Measurements from ENCODE around the gene GSC2.

GSC2 gene

DNA sequence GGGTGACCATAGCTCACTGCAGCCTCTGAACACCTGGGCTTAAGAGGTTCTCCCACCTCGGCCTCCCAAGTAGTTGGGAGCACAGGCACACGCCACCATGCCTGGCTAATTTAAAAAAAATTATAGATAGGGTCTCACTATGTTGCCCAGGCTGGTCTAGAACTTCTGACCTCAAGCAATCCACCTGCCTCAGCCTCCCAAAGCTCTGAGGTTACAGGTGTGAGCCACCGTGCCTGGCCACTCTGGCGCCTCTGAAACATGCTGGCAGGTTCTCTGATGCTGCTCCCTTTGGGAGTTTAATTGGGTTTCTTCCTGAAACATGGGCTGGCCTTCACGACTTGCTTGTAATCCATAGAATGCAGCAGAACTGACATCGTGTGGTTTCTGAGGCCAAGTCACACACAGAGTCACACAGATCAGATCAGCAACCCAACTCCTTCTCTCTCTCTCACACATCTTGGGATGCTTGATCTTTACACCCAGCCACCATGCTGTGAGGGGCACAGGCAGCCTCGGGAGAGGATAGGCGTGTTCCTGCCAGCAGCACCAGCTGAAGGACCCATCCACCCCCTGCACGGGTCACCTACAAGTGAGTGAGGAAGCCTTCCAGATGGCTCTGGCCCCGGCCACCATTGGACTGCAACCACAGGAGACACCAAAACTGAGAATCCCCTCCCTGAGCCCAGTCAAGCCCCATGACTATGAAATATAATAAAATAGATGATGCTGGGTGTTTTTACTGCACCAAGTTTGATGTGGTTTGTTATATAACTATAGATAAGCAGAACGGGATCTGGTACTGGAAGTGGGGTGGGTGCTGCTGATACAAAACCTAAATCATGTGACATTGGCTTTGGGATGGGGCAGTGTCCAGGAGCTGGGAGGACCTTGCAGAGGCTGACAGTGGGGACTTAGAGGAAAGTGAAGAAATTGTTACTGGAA lies 3.1 kb upstream of the GSC2 start:
- ATAC-seq (no peak), DNase-seq (no peak)

DNA sequence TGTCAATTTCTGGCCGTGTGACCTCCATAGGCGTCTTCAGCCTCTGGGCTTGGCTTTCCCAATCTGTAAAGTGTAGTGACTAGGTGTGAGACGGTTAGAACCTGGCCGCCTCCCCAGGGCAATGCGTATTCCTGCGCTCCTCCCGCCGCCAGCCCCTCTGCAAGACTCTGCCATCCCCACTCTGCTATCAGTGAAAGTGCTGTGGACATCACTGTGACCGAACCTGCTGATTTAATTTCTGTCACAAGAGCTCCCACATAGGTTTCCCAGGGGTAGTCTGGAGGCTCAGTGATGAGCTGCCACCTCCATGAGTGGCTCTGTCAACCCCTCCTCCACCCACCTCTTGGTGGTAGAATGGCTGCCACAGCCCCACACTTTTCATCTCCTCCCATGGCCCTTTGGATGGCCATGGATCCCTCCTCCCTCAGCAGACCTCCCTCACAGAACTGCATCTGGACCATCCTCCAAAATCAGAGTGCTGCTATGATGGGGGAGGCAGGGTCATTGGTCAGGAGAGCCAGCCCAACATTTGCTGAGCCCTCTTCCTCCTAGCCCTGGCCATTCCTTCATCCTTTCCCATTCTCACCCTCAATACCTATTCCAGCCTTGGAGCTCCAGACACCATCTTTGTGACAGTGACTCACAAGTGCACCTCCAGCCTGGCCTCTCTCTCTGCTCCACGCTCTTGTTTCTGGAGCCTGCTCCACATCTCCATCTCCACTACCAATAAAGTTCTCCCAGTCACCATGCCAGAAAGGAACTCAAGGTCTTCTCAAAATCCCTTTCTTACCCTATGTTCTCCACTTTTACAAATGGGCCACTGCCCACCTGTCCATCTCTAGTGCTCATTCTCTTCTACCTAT lies 1.5 kb upstream of the GSC2 start:
- no peak for ATAC-seq
- no peak for DNase-seq

DNA sequence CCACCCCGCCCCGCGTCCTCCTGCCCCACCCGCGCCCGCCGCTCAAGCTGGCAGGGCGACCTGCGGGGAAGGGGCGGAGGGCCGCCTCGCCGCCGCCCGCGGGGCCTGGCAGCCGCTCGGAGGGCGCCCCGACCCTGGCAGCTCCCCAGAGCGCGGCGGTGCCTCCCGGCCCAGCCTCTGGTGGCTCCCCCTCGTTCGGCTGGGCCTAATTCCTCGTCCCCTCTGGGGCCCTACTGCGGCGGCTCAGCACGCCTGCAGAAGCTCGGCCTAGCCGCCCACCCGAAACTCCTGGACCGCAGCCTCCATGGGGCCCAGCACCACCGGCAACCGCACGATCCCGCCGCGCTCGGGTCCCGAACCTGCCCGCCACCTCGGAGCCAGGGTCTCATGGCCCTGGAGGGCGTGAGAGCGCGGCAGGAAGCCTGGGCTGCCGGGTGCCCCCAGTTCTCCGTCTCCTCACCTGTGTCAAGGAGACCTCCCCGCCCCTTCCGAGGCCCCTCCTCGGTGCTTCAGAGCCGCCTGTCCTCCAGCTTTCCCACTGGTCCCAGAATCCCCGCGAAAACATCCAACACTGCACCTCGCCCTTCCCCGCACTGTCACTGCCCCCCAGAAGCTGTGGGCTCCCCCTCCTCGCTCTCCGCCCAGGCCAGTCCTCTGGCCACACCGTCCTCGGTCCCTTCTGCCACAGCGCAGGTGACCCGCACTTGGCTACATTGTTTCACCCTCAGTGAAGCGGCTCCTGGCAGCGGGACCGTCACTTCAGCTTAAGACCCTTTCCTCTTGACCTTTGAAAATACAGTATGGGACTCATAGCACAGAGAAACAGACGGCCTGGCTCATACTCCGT lies 613 bp upstream of the GSC2 start:
- no peak for DNase-seq
- no peak for ATAC-seq

DNA sequence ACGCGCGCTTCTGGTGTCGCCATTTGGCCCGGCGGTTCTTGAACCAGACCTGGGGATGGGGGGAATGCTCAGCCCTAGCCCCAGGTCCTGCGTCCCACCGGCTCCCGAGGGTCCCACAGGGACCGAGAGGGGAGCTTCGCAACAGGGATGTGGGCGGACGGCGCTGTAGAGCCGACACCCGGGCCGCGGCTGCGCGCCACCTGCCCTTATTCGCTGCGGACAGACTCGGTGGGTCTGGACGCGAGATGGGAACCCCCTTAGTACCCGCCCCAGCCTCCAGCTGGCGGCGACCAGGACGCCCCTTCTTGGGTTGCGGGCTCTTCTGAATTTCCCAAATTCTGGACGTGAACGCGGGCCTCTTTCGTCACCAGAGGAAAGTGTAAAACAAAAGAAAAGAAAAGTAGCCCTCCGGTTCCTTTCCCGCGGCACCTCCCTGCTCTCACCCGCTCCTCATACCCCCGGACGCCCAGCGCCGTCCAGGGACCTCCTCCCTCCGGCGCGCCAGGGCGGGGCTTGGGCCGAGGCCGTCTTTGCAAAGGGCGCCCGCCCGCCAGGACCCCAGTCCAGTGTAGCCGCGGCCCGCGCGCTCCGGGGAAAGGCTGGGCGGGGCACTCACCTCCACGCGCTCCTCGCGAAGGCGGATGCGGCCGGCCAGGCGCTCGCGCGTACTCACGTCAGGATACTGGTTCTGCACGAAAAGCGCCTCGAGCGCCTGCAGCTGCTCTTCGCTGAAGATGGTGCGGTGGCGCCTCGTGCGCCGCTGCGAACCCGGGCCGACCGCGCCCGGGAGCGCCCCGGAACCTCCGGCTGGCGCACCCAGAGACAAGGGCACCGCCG lies 827 bp downstream of the GSC2 start:
- DNase-seq (peak; percentile 37), ATAC-seq (no peak)

DNA sequence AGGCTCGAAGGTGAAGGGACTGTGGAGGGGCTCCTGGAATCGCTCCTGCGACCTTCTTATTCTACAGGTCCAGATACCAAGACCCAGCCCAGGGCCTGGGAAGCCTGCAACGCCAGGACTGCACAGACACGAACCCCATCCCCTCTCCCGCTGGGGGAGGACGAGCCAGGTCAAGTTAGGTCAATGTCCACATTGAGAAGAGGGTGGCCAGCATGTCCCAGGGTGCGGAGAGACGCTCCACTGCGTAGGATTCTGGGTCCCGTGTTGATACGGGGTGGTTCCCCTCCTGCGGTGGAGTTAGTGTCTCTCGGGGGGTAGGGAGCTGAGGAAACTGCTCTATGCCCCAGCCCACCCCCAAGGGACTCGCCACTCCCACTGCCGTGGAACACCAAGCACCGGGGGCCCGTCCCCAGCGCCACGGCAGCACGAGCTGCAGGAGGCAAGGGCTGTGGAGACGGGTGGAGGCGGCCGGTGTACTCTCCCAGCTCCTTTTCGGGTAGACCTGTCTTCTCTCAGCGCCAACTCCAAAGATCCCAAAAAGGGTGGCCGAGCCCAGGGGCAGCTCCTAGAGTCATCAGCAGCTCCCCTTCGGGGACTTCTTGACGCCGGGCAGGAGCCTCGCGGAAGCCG lies 1.6 kb downstream of the GSC2 start:
- DNase-seq (no peak), ATAC-seq (no peak)

DNA sequence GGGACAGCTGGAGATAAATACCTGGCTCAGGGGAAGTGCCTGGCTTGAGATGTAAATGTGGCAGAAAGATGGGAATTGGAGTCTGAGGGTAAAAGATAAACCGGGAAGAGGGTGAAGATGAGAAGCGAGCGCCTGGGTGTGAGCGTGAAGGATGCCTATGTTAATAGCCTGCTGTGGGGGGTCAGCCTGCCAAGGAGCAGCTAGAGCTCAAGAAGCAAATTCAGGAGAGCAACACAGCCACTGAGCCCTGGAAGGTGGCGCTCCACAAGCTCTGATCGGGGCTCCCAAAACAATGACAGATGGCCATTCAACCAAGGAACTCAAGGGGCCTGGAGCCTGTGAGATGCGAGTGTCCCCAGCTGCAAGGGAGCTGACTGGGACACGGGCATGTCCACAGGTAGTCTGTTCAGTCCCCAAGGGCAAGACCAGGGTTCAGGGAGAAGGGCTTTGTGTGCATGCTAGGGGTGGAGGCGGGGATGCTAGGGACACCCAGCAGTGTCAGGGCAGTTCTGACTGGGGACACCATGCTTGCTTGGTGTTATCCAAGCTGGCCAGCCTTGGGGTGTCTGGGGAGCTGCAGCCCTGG lies 2.8 kb downstream of the GSC2 start:
- ATAC-seq: no peak
- no peak for DNase-seq

DNA sequence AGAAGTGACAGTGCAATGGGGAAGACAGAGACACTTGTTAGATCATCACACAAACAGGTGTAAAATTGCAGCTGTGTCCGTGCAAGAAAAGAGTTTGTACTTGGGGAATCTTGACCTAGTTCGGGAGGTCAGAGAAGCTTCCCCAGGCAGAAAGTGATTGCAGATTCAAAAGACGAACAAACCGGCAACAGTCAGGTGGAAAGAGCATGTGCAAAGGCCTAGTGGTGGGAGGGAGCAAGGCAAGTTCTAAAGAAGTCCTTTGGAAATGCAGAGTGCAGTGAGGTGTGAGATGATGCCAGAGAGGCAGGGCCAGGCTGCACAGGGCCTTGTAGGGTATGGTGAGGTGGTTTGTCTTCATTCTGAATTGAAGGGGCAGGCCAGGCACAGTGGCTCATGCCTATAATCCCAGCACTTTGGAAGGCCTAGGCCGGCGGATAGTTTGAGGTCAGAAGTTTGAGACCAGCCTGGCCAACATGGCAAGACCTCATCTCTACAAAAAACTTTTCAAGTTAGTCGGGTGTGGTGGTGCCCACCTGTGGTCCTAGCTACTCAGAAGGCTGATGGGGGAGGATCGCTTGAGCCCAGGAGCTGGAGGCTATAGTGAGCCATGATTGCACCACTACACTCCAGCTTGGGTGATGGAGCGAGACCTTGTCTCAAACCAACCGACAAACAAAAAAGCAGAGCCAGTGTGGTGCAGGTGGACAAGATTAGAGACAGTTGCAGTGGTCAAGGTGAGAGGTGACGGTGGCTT lies 3.7 kb downstream of the GSC2 start:
- DNase-seq: no peak
- no peak for ATAC-seq

DNA sequence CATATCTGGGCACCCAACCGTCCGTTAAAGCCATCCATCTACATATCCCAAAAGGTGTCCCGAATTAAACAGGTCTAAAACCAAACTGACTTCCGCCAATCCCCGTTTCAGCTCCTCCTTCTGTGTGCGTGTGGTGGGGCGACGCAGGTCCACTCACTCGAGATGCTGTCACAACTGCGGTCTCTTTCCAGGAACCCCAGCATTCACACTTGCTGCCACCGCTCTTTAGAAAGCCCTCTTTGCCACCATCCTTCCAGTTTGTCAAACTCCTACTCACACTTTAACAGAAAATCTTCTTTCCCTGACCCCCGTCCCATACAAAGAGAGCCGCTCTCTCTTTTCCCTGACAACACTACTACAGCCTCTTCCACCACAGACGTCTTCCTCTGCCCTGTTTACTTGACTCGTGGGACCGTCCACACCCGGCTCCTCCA lies 6.1 kb downstream of the GSC2 start:
- DNase-seq: peak; percentile 44

DNA sequence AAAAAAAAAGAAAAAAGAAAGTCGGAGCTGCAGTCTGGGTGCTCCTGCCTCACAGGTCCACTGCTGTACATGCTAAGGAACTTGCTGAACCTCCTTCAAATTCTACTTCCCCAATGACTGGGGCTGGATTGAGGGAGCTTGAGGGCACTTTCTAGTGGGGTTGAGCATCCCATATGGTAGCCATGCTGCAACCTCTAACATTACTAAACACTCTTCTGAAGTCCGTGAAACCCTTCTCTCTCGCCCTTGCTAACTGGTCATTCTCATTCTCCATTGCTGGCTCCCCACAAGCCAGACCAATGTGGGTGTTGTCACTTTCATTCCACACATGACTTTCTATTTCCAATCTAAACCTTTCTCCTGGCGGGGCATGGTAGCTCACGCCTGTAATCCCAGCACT lies 6.9 kb downstream of the GSC2 start:
- DNase-seq (no peak), ATAC-seq (no peak)

More for the DNA sequence above, 6.1 kb downstream of the GSC2 start:
- ATAC-seq: peak; percentile 14

DNA sequence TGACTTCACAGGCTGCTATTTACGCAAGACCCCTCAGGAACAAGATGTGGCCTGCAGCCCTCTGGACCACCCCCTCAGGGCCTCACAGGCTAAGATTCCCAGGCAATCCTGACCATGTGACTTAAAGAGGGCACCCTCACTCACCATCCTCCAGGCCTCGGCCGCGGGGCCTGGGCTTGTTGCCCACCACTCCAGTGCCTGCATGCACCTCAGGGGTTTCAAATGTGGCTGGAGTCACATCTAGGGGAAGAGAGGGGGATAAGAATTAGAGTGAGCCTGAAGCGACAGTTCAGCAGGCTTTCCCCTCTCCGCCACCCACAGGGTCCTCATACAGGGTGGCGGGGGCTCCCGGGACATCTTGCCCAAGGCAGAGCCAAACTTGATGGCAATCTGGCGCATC lies 7.7 kb downstream of the GSC2 start:
- ATAC-seq (no peak), DNase-seq (no peak)

DNA sequence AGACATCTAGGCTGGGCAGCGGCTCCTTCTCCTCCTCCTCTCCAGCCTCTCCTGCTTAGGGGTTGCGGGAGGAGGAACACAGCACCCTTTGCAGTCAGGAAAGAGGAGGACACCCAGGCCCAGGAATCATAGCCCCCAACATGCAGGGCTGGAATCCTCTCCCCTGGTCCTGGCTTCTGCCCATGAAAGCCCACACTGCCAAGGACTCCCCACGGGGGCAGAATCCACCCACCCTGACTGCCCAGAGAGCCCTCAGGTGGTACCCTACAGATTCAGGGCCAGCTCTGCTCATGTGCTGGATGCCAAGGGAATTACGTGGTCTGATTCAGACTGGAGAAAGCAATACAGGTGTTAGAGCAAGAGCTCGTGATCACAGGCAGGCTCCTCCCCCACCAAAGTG lies 10.1 kb downstream of the GSC2 start:
- ATAC-seq (no peak), DNase-seq (no peak)

DNA sequence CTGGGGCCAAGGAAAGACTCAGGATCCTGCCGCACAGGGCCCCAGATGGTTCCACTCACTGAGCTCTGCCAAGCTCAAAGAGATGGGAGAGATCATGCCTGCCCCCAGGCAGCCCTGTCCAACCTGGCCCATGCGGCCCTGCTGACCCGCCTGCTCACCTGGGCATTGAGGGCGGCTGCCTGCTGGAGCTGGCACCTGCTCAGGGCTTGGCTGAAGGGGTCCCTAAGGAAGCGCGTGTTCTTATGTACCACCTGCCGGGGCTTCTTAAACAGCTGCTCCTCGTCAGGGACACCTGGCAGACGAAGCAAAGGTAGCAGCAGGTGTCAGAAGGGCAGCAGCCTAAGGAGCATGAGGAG lies 11.1 kb downstream of the GSC2 start:
- no peak for DNase-seq
- no peak for ATAC-seq

DNA sequence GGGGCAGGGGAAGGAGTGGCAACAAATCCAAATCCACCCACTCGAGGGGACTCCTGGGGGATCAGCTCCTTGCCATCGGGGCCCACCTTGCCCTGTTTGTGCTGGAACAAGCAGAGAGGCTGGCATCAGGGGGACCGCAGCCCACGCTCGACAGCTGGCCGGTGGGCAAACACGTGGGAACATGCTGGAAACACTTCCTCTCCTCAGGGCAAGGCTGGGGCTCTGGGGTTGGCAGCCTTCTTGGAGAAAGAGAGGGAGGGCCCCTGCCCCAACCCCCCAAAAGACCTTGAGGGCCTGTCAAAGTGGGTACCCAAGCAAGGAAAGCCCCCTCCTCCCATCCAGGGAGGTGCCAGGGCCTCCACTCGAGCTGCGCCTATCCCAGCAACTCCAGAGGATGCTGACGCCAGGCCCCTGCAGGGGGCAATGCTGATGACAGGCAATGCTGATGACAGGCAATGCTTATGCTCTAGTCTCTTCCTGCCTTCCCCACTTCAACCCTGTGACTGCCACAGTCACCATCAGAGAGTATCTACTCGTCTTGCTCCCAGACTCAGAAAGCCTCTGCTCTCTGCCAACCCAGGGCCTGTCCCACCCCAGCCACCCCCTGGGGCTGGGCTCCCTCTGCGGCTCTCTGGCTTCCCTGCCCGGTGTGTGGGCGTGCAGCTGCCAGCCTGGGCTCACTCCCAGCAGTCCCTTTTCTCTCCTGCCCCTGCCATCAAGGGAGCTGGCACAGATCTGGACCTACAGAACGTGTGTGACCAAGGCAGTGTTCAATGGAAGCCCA lies 11.7 kb downstream of the GSC2 start:
- DNase-seq: no peak
- ATAC-seq: no peak

DNA sequence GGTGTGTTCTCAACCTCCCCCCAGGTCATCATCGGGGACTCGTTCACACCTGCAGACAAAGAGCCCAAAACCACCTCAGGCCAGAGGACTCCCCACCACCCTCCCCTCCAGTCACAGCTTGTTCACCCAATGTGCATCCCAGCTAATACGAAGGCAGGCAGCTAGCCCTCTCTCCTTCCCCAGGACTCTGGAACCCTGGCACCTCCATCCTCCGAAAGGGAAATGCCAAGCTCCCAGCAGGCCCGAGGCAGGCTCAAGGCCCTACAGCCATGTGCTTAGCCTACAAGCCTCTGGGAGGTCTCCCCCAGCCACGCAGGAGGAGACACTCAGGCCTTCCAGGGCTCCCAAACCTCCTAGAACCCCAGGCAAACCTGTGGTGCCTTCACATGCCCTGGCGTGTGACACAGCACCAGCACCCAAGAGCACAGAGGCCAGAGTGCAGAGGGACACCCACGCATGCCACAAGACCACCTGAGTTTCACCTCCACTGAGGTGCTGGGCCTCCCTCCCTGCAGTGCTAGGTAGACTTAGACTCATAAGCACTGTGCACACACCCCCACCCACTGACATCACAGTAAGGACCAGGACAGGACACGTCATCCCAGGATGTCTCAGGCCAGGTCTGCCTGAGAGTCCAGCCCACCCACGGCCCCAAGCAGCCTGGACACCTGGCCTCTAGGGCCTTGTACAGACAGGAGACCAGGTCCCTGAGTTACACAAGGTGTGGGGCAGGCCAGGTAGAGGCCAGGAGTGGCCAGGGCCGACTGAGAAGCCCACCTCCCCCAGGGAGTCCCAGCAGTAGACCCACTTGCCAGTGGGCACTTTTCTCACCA lies 12.5 kb downstream of the GSC2 start:
- DNase-seq (no peak), ATAC-seq (no peak)

DNA sequence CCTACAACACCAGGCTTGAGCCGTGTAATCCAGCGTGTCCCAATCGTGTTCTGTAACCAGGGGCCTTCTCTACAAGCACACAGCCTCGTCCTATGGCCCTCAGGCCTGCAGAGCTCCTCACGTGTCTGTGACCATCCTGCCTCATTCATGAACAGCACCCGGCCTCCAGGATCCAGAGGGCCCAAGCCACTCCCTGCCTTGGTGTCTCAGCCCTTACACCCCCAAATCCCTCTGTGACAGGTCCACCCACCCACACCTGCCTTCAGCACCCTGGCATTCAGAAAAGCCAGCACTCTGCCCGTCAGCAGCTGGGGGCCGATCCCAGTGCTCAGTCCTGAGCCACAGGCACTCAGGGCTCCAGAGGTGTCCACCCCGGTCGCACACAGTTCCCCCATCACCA lies 13.2 kb downstream of the GSC2 start:
- ATAC-seq (no peak), DNase-seq (no peak)

DNA sequence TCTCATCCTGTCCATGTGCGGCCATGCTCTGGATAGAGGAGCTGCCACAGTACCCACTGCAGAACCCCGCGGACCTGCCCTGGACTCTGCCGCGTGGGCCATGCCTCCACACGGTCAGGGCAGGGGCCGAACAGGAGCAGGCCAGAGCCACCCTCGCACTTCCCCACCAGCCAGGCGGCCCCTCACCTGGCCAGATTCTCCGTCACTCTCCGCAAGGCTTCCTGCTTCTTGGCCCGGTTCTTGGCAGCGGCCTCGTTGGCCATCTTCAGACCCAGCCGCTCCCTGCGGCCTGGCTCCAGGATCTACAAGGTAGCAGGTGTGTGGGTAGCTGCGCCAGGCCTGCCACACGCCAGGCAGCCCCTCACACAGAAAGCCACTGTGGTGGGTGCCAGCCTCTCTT lies 15.2 kb downstream of the GSC2 start:
- DNase-seq (no peak), ATAC-seq (no peak)

DNA sequence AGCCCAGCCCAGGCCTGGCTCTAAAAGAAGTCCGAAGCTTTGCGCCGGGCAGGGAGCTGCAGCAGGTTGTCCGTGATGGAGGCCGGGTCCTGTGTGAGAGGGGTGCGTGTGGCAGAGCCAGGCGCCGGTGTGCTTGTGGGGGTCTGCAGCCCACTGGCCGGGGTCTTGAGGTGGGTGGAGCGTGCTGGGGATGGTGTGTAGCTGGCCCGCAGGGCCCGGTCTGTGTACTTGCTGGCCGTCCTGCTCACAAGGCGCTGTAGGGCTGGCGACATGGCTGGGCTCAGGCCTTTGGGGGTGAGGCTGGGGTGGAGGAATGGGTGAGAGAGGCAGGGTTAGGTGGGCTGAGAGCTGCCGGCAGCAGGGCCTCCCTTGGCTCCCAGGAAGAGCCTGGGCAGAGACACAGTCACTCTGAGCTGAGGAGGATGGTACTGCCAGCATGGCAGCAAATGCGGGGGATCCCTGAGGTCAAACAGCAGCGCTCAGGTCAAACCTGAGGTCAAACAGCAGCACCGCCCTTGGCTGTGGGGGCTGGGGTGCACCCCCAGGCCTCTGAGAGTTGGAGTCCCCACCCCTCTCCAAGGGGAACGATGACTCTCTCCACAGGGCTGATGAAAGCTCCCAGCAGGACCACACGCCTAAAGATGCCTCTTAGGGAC lies 15.8 kb downstream of the GSC2 start:
- no peak for DNase-seq
- ATAC-seq: peak; percentile 5

DNA sequence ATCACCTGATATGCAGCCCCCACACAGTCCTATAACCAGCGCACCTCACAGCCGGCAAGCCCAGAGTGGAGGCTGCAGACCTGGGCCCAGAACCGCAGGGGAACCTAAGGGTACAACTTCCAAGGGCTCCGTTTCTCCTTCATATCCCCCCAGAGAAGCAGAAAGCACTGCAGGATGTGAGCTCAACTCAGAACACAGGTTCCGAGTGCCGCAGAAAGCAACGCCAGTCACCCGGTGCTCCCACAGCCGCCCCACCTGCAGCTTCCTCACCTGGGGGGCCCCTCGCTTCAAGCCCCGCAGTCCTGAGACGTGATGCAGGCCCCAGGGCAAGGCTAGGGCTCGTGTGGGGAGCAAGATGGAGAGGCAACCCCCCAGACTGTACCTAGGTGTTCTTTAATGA lies 16.5 kb downstream of the GSC2 start:
- ATAC-seq: no peak
- DNase-seq: no peak
